Activated T-helper 1 cell treated with Interleukin-2 at 50 U/mL for 16 hours (primary cell): Measurements from ENCODE around the gene HLCS.
"Not testable (repeated sequence)": the region's sequence is repeated elsewhere in the genome, so short reads cannot be mapped to it uniquely, and the experiment has no call there.

Experiments
- DNase-seq: peaks from one replicate; pipeline ENCODE4 v3.0.0-alpha.2; 2020; ENCODE audit warnings: low read depth

Gene HLCS

DNA sequence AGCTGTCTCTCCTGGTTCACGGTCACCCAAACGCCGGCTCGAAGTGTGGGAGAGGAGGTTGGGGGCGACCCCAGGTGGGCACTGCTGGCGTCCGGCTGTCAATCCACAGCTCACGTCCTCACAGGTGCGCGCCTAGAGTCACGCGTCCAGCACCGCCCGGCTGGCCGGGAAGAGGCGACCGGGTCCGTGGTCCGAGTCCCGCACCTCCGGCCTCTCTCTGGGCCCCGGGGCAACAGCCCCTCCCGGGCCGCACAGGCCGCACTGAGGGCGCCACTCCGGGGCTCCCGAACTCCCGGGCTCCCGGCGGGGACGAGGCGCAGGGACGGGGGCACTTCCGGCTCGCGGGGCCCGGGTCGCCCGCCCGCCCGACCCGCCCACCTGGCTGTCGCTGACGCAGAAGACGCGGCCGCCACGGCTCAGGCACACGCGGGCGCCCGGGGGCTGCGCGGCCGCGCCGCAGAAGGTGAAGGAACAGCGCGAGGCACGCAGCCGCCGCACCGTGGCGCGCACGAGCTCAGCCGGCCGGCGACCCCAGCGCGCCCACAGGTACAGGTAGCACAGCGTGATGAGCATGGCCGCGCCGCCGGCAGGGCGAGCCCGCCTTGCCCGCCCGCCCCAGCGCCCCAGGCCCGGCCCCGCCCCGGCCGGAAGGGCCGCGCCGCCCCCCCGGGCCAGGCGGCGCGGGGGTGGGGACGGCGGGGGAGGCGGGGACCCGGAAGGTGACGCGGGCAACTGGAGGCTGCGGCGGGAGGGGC lies at the start of gene HLCS:
TSS of gene HLCS (minus strand) at position 604 of the 755 bp plus-strand sequence. CDS start at position 573, 31 bp downstream.
- DNase-seq: peak; percentile 67

DNA sequence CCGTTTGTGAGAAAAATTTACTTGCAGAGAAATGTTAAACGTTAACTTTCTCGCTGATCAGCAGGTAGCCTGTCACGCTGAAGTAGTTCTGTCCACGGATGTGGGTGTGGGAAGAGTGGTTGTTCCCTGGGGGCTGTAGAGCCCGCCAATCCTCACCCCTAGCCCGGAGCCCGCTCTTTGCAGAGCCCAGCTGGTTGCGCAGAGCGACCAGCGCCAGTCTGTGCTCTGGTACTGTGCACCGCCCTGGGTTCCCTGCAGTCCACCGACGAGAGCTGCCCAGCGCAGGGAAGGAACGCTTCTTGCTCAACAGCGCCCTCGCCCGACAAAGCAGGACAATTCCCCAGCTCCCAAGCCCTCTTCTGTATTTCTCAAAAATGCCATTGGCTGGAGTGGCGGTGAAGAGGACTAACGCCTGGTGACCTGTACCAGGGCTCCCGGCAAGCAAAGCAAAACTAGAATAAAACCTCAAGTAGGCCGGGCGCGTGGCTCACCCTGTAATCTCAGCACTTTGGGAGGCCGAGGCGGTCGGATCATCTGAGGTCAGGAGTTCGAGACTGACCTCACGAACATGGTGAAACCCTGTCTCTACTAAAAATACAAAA lies 43.4 kb upstream of the HLCS start:
- DNase-seq: peak; percentile 60

DNA sequence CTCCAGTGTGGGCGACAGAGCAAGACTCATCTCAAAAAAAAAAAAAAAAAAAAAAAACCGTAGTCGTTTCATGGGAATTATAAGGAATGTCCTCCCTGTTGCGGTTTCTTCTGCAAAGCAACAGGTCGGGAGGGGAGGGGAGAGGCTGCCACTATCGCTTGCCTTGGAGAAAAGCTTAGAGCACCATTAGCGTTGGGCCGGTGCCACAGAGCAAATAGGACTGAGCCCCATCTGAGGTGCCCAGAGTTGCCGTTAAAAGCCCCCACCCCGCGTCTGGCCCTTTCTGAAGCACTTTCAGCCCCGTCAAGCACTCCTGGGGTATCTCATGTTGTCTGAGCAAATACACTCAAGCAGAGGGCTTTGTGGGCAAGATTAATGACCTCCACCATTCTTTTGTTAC lies 42.3 kb upstream of the HLCS start:
- no peak for DNase-seq

DNA sequence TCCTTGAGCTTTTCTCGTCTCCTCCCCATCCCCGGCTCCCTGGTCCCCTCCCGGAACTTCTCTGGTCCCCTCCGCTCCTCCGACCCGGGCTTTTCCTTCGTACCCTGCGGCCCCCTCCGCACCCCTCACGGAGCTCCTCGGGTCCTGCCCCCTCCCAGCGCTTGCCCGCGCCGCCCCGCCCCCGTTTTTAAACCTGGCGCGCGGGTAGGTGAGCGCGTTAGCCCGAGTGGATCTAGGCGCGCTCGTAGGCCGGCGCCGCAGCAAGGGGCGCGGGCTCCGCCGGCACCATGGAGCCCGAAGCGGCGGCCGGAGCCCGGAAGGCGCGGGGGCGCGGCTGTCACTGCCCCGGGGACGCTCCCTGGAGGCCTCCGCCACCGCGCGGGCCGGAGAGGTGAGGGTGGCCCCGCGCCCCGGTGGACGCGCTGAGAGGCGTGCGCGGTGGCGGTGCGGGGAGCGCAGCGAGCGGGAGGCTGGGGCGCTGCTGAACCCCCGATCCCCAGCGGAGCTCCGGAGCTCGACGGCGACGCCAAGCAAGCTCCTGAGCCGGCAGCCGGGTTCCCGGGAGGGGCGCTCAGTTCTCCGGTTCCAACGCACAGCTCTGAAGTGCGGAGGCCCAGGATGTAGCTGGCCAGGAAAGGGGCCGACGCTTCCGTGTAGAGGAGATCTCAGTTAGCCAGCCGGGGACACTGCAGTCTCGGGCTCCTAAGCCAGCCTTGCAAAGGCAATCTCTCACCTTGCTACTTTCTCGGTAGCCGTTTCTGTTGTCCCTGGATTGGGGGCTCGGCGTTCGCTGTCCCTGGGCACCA lies 40.2 kb upstream of the HLCS start, which contains the start of gene RIPPLY3:
TSS of gene RIPPLY3 (plus strand) at position 217 of the 806 bp plus-strand sequence. CDS start at position 288, 71 bp downstream.
- no peak for DNase-seq

DNA sequence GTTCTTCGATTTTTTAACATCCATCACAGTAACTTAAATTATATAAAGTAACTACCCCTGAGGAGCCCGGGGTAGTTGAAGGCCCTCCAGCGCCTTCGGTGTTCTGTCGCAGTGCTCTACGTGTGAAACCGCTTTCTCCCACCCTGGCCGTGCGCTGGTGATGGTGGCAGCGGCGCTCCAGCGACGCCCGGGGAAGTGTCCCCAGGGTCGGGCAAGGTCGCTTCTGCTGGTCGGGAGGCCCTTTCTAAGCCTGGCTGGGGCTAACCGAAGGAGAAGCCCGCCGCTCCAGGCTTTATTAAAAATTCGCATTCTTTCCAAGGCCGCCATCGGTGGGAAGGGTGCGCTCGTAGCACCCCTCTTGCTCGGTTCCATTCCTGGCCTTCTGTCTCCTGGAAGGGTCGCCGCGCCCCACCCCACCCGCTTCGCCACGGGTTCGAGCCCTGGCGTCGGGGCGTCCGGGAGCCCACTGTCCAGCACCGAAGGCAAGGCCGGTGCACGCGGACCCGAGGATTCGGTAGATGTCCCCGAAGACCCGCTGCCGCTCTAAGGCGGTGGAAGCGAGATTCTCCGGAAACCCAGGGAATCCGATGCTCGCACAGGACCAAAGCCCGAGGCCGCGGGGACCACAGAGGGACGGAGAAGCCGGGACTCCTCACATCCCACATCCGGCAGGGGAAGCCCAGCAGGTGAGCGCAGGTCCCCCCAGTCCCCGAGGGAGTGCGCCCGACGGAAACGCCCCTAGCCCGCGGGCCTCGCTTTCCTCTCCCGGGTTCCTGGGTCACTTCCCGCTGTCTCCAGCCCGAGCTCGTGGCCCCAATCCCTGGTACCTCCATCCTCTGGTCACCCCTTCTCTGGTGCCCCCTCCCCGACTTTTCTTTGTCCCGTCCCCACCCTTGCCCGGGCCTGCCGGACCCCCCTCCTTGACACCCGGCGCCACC lies 39.3 kb upstream of the HLCS start:
- no peak for DNase-seq

DNA sequence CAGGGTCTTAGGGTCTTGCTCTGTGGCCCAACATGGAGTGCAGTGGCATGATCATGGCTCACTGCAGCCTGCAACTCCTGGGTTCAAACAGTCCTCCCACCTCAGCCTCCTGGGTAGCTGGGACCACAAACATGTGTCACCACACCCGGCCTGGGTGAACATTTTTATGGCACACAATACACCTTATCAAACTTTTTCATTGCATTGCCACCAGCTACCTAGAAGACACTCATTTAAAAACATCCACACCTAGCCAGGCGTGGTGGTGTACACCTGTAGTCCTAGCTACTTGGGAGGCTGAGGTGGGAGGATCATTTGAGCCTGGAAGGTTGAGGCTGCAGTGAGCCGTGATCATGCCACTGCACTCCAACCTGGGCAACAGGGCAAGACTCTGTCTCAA lies 37.4 kb upstream of the HLCS start:
- DNase-seq: not testable (repeated sequence)

DNA sequence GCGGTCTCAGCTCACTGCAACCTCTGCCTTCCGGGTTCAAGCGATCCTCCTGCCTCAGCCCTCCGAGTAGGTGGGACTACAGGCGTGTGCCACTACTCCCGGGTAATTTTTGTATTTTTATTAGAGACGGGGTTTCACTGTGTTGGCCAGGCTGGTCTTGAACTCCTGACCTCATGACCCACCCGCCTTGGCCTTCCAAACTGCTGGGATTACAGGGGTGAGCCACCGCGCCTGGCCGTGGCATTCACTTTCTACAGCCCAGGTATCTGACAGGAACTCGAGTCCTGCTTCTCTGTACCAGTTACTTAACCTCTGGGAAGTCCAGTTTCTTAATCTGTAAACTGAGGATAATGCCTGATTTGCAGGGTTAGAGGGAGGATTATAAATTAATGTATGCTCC lies 36.4 kb upstream of the HLCS start:
- DNase-seq: not testable (repeated sequence)

DNA sequence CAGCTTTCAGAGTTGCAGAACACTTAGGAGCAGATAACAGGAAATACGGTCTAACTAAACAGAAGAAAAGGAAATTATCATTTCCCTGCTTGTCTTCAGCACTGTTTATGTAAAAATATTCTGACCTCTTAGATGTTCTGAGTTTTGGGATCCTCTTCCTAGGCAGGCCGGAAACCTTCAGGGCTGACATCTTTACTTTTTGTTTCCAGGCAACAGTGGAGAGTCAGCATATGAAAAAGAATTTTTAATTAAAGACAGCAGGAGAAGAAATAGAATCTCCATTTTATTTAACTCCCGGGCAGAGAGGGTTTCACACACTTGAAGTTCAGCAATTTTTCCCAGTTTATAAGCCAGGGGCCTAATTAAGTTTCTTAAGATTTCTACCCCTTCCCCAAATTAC lies 35.0 kb upstream of the HLCS start:
- DNase-seq: no peak

DNA sequence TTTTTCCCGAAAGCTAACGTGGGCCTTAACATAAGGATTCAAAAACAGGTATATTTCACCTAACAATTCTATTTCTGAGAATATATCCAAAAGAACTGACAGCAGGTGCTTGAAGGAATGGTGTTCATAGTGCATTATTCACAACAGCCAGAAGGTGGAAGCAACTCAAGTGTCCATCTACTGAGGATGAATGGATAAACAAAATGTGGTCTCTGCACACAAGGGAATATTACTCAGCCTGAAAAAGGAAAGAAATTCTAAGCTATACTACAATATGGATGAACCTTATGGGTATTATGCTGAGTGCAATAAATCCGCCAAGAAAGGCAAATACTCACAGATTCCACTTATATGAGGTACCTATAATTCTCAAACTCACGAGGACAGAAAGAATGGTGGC lies 33.9 kb upstream of the HLCS start:
- DNase-seq: no peak

DNA sequence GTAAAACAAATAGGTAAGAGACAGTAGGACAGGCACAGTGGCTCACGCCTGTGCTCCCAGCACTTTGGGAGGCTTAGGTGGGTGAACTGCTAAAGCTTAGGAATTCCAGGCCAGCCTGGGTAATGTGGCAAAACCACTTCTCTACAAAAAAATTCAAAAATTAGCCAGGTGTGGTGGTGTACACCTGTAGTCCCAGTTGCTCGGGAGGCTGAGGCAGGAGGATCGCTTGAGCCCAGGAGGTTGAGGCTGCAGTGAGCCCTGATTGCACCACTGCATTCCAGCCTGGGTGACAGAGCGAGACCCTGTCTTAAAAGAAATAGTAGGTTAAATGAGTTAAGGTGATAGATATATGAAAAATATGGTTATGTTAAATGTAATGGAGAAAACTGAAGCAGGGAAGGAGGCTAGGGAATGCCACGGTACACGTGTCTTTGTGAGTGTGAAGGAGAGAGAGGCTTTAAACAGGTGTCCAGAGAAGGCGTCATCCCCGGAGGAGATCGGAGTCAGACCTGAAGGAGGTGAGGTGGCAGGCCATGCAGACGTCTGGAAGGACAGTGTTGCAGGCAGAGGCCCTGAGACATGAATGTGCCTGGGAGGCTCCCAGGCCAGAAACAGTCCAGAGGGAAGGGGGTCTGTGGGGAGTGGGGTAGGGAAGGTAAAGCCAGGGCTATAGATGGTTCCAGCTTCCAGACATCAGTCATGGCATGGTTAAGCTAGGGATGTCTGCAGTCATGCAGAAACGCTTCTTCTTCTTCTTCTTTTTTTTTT lies 32.8 kb upstream of the HLCS start:
- DNase-seq: no peak

DNA sequence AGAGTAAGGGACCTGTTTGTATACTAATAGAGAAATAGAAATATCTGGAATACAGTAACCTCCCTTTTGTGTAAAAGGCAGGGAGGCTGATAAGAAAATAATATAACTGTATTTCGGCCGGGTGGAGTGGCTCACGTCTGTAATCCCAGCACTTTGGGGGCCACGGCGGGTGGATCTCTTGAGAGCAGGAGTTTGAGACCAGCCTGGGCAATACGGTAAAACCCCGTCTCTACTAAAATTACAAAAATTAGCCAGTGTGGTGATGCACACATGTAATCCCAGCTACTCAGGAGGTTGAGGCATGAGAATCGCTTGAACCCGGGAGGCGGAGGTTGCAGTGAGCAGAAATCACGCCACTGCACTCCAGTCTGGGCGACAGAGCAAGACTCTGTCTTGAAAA lies 28.8 kb upstream of the HLCS start:
- DNase-seq: not testable (repeated sequence)

DNA sequence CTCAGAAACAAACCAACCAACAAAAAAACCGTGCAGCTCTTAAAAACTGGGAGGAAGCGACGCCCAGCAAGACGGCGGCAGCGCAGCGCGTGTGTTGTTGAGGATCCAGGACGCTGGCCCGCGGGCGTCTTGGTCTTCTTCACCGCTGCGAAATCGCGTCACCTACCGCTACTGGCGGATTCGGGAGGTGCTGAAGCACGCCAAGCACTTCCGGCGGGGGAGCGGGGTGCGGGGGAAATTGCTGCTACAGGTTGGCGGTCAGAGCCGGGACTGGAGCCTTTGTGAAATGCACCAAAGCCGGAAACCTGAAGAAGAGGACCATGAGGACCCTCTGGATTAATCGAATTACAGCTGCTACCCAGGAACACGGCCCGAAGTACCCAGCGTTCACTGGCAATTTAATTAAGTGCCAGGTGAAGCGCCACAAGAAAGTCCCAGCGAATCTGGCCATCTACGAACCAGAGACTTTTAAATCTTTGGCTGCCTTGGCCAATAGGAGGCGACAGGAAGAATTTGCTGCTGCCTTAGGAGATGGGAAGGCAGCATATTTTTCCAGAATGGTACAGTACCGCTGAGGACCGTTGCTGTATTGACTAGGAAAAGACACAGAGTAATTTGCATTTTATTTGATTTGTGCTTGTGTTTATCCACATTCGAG lies 28.2 kb upstream of the HLCS start:
- DNase-seq: no peak

DNA sequence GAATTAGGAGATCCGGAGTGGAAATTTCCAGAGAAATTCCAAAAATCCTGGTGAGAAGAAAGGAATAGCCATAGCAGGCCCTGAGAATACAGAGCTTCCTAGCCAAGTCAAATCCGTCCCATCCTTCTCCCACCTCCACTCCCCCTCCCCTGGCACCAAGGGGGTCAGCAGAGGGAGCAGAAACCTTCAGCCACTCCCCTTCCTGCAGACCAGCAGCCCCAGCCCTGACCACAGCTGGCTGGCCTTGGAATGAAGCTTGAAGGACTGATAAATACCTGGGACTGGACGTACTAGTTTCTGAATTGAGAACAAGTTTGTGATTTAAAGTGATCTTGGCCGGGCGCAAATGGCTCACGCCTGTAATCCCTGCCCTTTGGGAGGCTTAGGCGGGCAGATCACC lies 26.2 kb upstream of the HLCS start:
- DNase-seq: no peak

DNA sequence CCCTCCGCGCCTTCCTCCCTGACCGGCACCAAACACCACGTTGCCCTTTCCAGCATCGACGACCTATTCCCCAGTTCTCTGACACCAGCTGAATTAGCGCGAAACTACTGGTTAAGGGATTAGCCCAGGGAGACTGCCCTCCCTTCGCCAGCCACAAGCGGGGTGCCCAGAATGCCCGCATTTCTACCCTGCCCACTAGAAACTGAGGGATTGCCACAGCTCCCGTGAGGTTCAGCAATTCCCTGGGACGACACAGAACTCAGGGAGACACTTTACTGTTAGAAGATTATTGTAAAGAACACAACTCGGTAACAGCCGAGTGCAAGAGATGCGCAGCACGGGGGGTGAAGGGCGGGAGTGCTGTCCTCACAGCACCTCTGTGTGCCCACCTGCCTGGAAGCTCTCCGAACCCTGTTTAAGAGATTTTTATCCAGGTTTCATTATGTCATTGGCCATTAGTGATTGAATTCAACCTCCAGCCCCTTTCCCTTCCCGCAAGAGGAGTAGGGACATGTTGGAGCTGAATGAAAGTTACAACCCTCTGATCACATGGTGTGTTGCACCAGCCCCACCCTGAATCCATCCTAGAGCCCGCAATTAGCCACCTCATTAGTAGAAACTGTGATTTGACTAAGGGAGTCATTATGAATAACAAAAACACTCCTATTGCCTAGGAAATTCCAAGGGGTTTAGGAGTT lies 24.2 kb upstream of the HLCS start:
- no peak for DNase-seq

DNA sequence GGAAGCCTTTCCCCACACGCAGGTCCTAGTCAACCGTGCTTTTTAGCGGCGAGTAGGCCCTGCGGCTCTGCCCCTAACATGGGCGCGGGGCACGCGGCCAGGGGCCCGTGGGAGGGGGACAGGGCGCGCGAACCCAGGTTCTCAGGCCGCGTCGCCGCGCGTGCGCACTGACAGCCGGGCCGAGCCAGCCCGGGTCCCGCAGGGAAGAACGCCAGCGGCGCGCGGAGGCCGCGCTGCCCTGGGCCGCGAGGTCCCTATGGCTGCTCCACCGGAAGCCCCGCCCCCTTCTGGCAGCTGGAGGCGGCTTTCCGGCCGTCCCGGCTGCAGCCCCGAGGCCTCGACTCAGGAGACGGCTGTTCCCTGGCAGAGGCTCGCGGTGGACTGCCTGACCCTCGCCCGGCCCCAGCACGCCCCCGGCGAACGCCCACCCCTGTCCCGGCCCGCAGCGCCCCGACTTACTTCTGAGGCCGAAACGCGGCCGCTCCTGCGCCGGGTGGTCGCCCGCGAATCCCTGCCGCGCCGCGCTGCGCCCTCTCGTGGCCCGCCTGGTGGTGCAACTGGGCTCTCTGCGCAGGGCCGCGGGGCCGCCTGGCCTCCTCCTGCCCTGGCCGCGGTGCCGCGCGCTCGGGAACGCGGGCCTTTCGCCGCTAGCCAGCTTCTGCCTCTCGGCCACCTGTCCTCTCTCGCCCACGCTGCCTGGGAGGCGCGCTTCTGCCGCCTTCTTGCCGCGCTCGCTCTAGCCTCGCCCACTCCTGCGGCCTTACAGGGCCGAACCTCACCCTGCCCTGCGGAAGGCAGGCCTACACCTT lies 23.4 kb upstream of the HLCS start:
- DNase-seq: peak; percentile 79

DNA sequence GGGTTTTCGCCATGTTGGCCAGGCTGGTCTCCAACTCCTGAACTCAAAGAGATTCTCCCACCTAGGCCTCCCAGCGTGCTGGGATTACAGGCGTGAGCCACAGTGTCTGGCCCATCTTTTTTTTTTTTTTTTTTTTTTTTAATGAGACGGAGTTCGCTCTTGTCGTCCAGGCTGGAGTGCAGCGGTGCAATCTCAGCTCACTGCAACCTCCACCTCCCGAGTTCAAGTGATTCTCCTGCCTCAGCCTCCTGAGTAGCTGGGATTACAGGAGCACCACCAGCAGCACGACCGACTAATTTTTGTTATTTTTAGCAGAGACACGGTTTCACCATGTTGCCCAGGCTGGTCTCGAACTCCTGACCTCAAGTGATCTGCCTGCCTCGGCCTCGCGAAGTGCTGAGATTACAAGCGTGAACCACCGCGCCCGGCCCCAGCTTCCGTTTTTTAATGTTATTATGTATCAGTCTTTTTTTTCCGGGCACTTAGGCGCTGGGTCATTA lies 22.8 kb upstream of the HLCS start:
- DNase-seq: not testable (repeated sequence)

DNA sequence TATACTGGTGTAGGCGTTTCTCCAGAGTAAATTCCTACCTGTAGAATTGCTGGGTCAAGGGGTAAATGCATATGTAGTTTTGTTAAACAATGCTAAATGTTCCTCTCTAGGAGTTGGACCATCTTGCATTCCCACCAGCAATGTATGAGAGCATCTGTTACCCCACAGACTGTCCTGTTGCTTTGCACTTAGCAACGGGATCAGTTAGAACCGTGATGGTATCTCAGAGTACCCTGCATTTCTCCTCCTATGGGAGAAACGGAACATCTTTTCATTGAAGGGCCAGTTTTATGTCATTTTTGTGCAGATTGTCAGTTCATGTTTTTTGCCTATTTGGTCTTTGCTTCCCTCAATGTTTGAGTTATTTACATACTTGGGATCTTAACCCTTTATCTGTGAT lies 22.1 kb upstream of the HLCS start:
- DNase-seq: no peak

DNA sequence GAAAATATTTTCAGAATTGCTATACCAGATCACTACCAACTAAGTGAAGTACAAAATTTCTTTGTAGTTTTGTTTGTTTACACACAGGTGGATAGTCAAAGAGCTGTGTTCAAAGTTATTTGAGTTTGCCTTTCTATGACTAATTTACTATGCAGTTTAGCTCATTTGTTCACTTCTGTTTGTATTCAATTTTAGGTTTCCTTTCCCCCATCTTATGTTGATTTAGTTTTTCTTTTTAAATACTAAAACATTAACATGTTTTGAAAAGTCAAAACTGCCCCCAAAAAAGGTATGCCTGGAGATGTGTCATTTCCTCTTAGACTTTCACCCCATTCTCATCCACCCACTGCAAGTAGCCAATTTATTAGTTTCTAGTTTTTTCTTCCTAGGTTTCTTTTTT lies 21.4 kb upstream of the HLCS start:
- no peak for DNase-seq
